Measurements from ENCODE around the gene PTS.

GRCh38 chr11:112186304-112186703 lies 39.9 kb upstream of the PTS start:
- TF ChIP-seq CTCF (IDR thresholded peaks at IDR 0.05): no peak
- no peak for TF ChIP-seq POLR2A (IDR thresholded peaks at IDR 0.05)

All from esophagus squamous epithelium (tissue), 4 donors.